GM12874 (cell line): Measurements from ENCODE around the gene CALCOCO2.

ENCODE experiments used
- CTCF ChIP-seq: IDR thresholded peaks from 2 replicates; pipeline ENCODE4 v1.5.1; 2011; ENCODE audit warnings: low read depth, mild to moderate bottlenecking, control low read depth, low read length, moderate library complexity; ENCODE audit not compliant: insufficient read depth

Gene CALCOCO2

GRCh38 chr17:48893646-48894508 lies 63.0 kb downstream of the CALCOCO2 start:
- no peak for TF ChIP-seq CTCF

DNA sequence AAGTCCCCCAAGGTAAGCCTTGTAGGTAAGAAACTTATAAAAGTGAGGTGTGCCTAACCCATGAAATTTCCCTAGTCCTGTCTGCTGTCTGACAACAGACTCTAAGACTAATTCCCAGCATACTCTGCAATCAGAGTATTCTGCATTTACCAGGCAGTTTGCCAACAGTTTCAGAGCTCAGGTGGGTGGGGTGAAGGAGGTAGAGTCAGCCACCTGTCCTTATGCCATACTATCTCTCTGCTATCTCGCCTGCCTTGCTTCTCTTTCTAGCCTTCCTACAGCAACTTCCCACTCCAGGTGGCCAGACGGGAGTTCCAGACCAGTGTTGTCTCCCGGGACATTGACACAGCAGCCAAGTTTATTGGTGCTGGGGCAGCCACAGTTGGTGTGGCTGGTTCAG lies 64.1 kb downstream of the CALCOCO2 start:
- no peak for TF ChIP-seq CTCF

DNA sequence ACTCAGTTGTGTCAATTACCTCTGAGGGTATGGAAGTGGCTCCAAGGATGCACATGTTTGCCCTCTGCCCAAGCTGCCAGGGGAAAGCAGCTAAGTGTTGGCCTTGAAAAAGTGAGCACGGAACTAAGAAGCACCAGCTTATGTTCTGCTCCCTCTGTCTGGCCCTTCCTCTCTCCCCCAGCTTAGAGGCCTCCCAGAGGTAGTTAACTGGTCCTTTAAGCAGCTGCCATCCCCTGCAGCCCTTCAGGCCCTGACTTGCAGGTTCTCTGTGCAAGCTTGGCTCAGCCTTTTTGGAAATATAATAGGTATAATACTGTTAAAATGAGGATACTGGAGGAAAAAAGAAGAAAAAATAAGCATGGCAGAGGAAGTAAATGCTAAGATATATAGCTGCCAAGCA lies 70.4 kb downstream of the CALCOCO2 start:
- TF ChIP-seq CTCF, result no peak

GRCh38 chr17:48903401-48903800 lies 72.6 kb downstream of the CALCOCO2 start:
- TF ChIP-seq CTCF, result no peak

- TF ChIP-seq CTCF, result no peak
Measured at GRCh38 chr17:48904428-48904827, 73.6 kb downstream of the CALCOCO2 start.

DNA sequence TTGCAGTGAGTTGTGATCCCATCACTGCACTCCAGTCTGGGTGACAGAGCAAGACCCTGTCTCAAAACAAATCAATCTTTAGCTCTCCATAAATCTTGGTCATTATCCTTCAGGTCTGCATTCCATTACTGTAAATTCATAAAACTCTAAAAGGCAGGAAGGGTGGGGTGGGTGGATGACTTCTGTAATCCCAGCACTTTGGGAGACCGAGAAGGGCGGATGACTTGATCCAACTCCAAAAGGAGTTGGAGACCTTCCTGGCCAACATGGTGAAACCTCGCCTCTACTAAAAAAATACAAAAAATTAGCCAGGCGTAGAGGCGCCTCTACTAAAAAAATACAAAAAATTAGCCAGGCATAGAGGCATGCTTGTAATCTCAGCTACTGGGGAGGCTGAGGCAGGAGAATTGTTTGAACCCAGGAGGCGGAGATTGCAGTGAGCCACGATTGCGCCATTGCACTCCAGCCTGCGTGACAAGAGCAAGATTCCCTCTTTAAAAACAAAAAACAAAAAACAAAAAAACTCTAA lies 75.2 kb downstream of the CALCOCO2 start:
- no peak for TF ChIP-seq CTCF

- no peak for TF ChIP-seq CTCF
Measured at GRCh38 chr17:48907713-48908046, 76.8 kb downstream of the CALCOCO2 start.
